GM21360 (cell line): ENCODE results near the gene CMTM1.

ENCODE experiments used
- ATAC-seq: cut with Tn5 transposase; IDR thresholded peaks from one replicate; pipeline ENCODE4 v1.9.1; 2021; ENCODE audit warnings: mild to moderate bottlenecking, moderate library complexity; ENCODE audit not compliant: unreplicated experiment

The CMTM1 gene

GRCh38 chr16:66537236-66537635 is 29.0 kb upstream of the CMTM1 start:
- no peak for ATAC-seq

- ATAC-seq = no peak
Observed at GRCh38 chr16:66538910-66539309, 27.3 kb upstream of the CMTM1 start.

- peak; percentile 75 for ATAC-seq
Observed at GRCh38 chr16:66539623-66540469, 26.4 kb upstream of the CMTM1 start.

- ATAC-seq = no peak
Observed at GRCh38 chr16:66541388-66542355, 24.6 kb upstream of the CMTM1 start.

GRCh38 chr16:66542396-66542795 is 23.8 kb upstream of the CMTM1 start:
- ATAC-seq = no peak

GRCh38 chr16:66543541-66543940 is 22.7 kb upstream of the CMTM1 start:
- no peak for ATAC-seq

GRCh38 chr16:66544016-66544757 is 22.1 kb upstream of the CMTM1 start:
- no peak for ATAC-seq

- ATAC-seq = no peak
Observed at GRCh38 chr16:66547101-66547989, 18.9 kb upstream of the CMTM1 start.

GRCh38 chr16:66548068-66548467 is 18.2 kb upstream of the CMTM1 start:
- ATAC-seq = no peak

GRCh38 chr16:66548868-66549267 is 17.4 kb upstream of the CMTM1 start:
- no peak for ATAC-seq

- peak; percentile 46 for ATAC-seq
Observed at GRCh38 chr16:66549284-66550131, 16.7 kb upstream of the CMTM1 start, which contains the start of gene TK2. TK2 (minus strand) TSS chr16:66550122; CDS start chr16:66550061, 61 bp downstream.

GRCh38 chr16:66551348-66551759 is 14.9 kb upstream of the CMTM1 start:
- ATAC-seq = no peak

- peak; percentile 4 for ATAC-seq
Observed at GRCh38 chr16:66551788-66552285, 14.4 kb upstream of the CMTM1 start.

GRCh38 chr16:66552286-66553177 is 13.7 kb upstream of the CMTM1 start, which contains the start of gene CKLF:
CKLF (plus strand) TSS chr16:66552576; CDS start chr16:66552716, 140 bp downstream.
- ATAC-seq = peak; percentile 56

GRCh38 chr16:66553223-66553622 is 13.0 kb upstream of the CMTM1 start:
- ATAC-seq = no peak

- ATAC-seq = no peak
Observed at GRCh38 chr16:66554021-66554420, 12.2 kb upstream of the CMTM1 start.

GRCh38 chr16:66554495-66554894 is 11.7 kb upstream of the CMTM1 start:
- ATAC-seq = no peak

- ATAC-seq = no peak
Observed at GRCh38 chr16:66560107-66560506, 6.1 kb upstream of the CMTM1 start.
